ENCODE measurements around the gene SHISAL2A. TPM values are rescaled to one million over a fixed set of nuclear protein-coding genes. Genes with fewer than 3 reads are reported as not detected.

SHISAL2A gene
- total and polyA plus RNA-seq, 2 of the 13 experiments (the other 11 are each of a cell fraction or from before 2014, with no cell fraction given), result not detected

DNA sequence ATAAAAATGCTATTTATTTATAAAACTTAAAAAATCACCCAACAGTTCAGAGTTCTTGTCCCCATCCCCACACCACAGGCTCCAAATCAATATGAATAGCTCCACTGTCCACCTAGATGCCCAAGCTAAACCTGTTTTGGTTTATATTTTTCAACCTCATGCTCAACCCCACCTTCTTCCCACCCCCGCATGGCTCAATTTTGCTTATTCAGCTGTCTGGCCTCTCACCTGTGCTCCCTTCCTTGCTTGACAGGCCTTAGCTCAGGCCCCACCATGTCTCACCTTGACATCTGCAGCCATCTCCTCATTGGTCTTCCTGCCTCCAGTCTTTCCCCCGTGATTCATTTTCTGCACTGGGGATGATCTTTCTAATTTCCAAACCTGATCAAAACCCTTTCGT, 47.4 kb downstream of the SHISAL2A start:
- Histone ChIP-seq H4K20me1 (ENCODE audit: insufficient read depth, low read length) (no peaks in the 10 kb centered on the region), H2AFZ (ENCODE audit: low read length) (no peak overlapping the region), H3K4me1 (ENCODE audit: insufficient read depth, low read length) (peaks cover 22% of the 10 kb centered on the region; the same call in 1 of the 2 replicates), H3K27me3 (ENCODE audit: control insufficient read depth in 1 of 2, insufficient read depth in 2 of 2, low read length in 2 of 2) (no peaks in the 10 kb centered on the region), H3K36me3 (replicated peaks in 1 of 2; ENCODE audit: control insufficient read depth in 1 of 2, insufficient read depth in 2 of 2, low read length in 2 of 2) (peaks cover 2 to 10% of the 10 kb centered on the region in 2 experiments; a peak in 1 of 5 replicates), H3K4me3 (replicated peaks in 1 of 3; ENCODE audit: insufficient read depth in 1 of 3, low read depth in 2 of 3, low read length in 3 of 3) (no peak overlapping the region), H3K4me2 (ENCODE audit: low read depth, low read length) (no peak overlapping the region), H3K27ac (ENCODE audit: extremely low read length, insufficient read depth, low read length) (no peak overlapping the region), H3K9ac (ENCODE audit: insufficient read depth, low read depth, low read length) (no peak overlapping the region), H3K79me2 (ENCODE audit: insufficient read depth, low read length) (no peaks in the 10 kb centered on the region), H3K9me3 (ENCODE audit: low read length) (no peaks in the 10 kb centered on the region)
- BruUV-seq (replicated peaks), result no TSS peak
- intact Hi-C loops (cut with micrococcal nuclease; ENCODE audit: unreplicated experiment) (loop anchor here (10.0 kb wide), 1 partner anchor 276 kb away; the partner anchor contains the start of genes ORC1 and PRPF38A), in situ Hi-C loops (cut with HindIII; ENCODE audit: extremely low pct_ligation_motif_present, low pct_unique_long_range_greater_than_20kb) (no loop called here)
- FAIRE-seq, result no peak
- DNase-seq (ENCODE audit: low spot score), result no peak
- ChIA-PET POLR2A (no interaction called here), CTCF (ENCODE audit: low intra/inter-chr PET ratio, low total read pairs) (no interaction called here)
- 41% methylated on average over 3 of the region's 3 CpGs for WGBS (ENCODE audit: low lambda C conversion rate)
- ATAC-seq, result no peak
- TF ChIP-seq HNRNPH1 (optimal IDR thresholded peaks at IDR 0.05; ENCODE audit: low read depth, low read length) (no peak), PHF20 (CRISPR knock-in tag; IDR thresholded peaks at IDR 0.05) (no peak), ZFP82 (CRISPR knock-in tag; IDR thresholded peaks at IDR 0.05; ENCODE audit: borderline replicate concordance) (no peak), MAFK (conservative IDR thresholded peaks at IDR 0.05 in 1 of 2, IDR thresholded peaks at IDR 0.05 in 1 of 2; ENCODE audit: low read length in 2 of 2) (peak; percentile 32 to 52; a peak in 3 of 4 replicates), MAFF (IDR thresholded peaks at IDR 0.05; ENCODE audit: low read depth, low read length) (peak; percentile 17; the same call in 1 of the 2 replicates)

DNA sequence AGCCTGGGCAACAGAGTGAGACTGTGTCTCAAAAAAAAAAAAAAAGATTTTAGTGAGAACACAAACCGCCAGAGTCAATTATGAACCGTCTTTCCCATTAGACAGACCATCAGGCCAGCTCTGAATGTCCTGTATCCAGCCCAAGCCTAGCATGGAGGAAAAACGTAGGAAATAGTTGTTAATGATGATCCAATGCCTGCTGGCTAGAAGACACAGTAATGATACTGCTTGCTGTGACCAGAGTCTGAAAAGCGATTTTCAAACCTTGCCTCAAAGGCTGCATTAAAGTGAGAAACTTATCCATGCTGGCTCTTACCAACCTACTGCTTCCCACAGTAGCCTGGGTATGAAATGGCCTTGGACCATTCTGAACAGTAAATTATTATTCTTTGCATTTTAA, 48.2 kb downstream of the SHISAL2A start:
- CTCF ChIA-PET (ENCODE audit: low intra/inter-chr PET ratio, low total read pairs), result no interaction called here
- peaks cover 21% of the 10 kb centered on the region; the same call in 1 of the 2 replicates for H3K4me1 ChIP-seq (ENCODE audit: insufficient read depth, low read length)
- no peak overlapping the region for H3K9ac ChIP-seq (ENCODE audit: insufficient read depth, low read depth, low read length)
- intact Hi-C loops (cut with micrococcal nuclease; ENCODE audit: unreplicated experiment) (loop anchor here (10.0 kb wide), 1 partner anchor 276 kb away; the partner anchor contains the start of genes ORC1 and PRPF38A), in situ Hi-C loops (cut with HindIII; ENCODE audit: extremely low pct_ligation_motif_present, low pct_unique_long_range_greater_than_20kb) (no loop called here)
- H2AFZ ChIP-seq (ENCODE audit: low read length), result no peak overlapping the region
- no peaks in the 10 kb centered on the region for H3K79me2 ChIP-seq (ENCODE audit: insufficient read depth, low read length)
- DNase-seq (ENCODE audit: low spot score), result no peak
- POLR2A ChIA-PET, result no interaction called here
- FAIRE-seq, result no peak
- no peak for ATAC-seq
- H3K4me3 ChIP-seq (replicated peaks in 1 of 3; ENCODE audit: insufficient read depth in 1 of 3, low read depth in 2 of 3, low read length in 3 of 3), result no peak overlapping the region
- 58% methylated on average over 4 of the region's 4 CpGs for WGBS (ENCODE audit: low lambda C conversion rate)
- H3K27ac ChIP-seq (ENCODE audit: extremely low read length, insufficient read depth, low read length), result no peak overlapping the region
- no peaks in the 10 kb centered on the region for H3K27me3 ChIP-seq (ENCODE audit: control insufficient read depth in 1 of 2, insufficient read depth in 2 of 2, low read length in 2 of 2)
- peaks cover 2 to 13% of the 10 kb centered on the region in 2 experiments; a peak in 1 of 5 replicates for H3K36me3 ChIP-seq (replicated peaks in 1 of 2; ENCODE audit: control insufficient read depth in 1 of 2, insufficient read depth in 2 of 2, low read length in 2 of 2)
- BruUV-seq (replicated peaks), result no TSS peak
- no peaks in the 10 kb centered on the region for H3K9me3 ChIP-seq (ENCODE audit: low read length)
- H4K20me1 ChIP-seq (ENCODE audit: insufficient read depth, low read length), result no peaks in the 10 kb centered on the region
- no peak overlapping the region for H3K4me2 ChIP-seq (ENCODE audit: low read depth, low read length)
- TF ChIP-seq, protein P1, sequence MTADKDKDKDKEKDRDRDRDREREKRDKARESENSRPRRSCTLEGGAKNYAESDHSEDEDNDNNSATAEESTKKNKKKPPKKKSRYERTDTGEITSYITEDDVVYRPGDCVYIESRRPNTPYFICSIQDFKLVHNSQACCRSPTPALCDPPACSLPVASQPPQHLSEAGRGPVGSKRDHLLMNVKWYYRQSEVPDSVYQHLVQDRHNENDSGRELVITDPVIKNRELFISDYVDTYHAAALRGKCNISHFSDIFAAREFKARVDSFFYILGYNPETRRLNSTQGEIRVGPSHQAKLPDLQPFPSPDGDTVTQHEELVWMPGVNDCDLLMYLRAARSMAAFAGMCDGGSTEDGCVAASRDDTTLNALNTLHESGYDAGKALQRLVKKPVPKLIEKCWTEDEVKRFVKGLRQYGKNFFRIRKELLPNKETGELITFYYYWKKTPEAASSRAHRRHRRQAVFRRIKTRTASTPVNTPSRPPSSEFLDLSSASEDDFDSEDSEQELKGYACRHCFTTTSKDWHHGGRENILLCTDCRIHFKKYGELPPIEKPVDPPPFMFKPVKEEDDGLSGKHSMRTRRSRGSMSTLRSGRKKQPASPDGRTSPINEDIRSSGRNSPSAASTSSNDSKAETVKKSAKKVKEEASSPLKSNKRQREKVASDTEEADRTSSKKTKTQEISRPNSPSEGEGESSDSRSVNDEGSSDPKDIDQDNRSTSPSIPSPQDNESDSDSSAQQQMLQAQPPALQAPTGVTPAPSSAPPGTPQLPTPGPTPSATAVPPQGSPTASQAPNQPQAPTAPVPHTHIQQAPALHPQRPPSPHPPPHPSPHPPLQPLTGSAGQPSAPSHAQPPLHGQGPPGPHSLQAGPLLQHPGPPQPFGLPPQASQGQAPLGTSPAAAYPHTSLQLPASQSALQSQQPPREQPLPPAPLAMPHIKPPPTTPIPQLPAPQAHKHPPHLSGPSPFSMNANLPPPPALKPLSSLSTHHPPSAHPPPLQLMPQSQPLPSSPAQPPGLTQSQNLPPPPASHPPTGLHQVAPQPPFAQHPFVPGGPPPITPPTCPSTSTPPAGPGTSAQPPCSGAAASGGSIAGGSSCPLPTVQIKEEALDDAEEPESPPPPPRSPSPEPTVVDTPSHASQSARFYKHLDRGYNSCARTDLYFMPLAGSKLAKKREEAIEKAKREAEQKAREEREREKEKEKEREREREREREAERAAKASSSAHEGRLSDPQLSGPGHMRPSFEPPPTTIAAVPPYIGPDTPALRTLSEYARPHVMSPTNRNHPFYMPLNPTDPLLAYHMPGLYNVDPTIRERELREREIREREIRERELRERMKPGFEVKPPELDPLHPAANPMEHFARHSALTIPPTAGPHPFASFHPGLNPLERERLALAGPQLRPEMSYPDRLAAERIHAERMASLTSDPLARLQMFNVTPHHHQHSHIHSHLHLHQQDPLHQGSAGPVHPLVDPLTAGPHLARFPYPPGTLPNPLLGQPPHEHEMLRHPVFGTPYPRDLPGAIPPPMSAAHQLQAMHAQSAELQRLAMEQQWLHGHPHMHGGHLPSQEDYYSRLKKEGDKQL (CRISPR knock-in tag; IDR thresholded peaks at IDR 0.05; ENCODE audit: low read depth), result no peak
- TF ChIP-seq MYC (CRISPR knock-in tag; IDR thresholded peaks at IDR 0.05; ENCODE audit: borderline replicate concordance) (no peak), SP2 (CRISPR knock-in tag; IDR thresholded peaks at IDR 0.05) (no peak), KLF9 (CRISPR knock-in tag; IDR thresholded peaks at IDR 0.05; ENCODE audit: low read depth) (no peak)

Measured in HepG2 (cell line).